ENCODE data around the gene KIAA1586. TPM values are rescaled to one million over a fixed set of nuclear protein-coding genes. Genes with fewer than 3 reads are reported as not detected.

KIAA1586 gene
- total and polyA plus RNA-seq, 2 of the 13 experiments (the other 11 are each of a cell fraction or from before 2014, with no cell fraction given) = 5.5 to 16.9 TPM

DNA sequence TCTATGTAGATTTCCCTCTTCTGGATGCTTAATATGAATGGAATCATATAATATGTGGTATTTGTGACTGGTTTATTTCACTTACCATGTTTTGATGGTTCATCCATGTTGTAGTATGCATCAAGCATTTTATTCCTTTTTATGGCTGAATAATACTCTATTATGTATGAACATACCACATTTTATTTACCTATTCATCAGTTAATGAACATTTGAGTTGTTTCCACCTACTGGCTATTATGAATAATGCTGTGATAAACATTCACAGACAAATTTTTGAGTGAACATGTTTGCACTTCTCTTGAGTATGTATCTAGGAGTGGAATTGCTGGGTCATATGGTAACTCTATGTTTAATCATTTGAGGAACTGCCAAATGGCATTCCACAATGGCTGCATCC is 28.6 kb downstream of the KIAA1586 start:
- POLR2A ChIA-PET = no interaction called here
- no peak for FAIRE-seq
- H3K79me2 ChIP-seq (ENCODE audit: insufficient read depth, low read length) = no peaks in the 10 kb centered on the region

DNA sequence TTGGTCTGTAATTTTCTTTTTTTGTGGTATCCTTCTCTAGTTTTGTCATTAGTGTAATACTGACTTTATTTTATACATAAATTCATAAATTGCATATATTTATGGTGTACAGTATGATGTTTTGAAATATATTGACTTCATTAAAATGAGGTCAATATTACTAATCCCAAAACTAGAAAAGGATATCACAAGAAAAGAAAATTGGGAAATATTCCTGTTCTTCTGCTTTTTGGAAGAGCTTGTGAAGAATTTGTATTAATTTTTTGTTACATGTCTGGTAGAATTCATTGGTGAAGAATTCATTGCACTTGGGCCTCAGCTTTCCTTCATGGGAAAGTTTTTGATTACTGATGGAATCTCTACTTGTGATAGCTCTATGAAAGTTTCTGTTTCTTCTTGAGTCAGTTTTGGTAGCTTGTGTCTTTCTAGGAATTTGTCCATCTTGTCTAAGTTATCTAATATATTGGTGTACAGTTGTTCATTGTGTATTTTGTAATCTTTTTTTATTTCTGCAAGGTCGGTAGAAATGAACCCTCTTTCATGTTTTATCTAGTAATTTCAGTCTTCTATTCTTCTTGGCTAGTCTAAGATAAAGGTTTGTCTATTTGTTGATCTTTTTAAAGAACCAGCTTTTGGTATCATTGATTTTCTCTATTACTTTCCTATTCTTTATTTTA is 32.2 kb downstream of the KIAA1586 start:
- peaks cover 9% of the 10 kb centered on the region for H3K4me1 ChIP-seq (ENCODE audit: insufficient read depth, low read length)
- CTCF ChIA-PET (ENCODE audit: low intra/inter-chr PET ratio, low total read pairs) = no interaction called here

More for the DNA sequence above, 28.6 kb downstream of the KIAA1586 start:
- H3K4me2 ChIP-seq (ENCODE audit: low read depth, low read length) = no peak overlapping the region
- CTCF ChIA-PET (ENCODE audit: low intra/inter-chr PET ratio, low total read pairs) = no interaction called here
- no peak overlapping the region for H3K9ac ChIP-seq (ENCODE audit: insufficient read depth, low read depth, low read length)
- no peak for TF ChIP-seq ZMYM3 (CRISPR knock-in tag; IDR thresholded peaks at IDR 0.05)
- no peak for TF ChIP-seq ZNF17 (CRISPR knock-in tag; IDR thresholded peaks at IDR 0.05)
- no peak for TF ChIP-seq NPAS2 (CRISPR knock-in tag; IDR thresholded peaks at IDR 0.05; ENCODE audit: borderline replicate concordance)
- no peak for TF ChIP-seq POLR2G (IDR thresholded peaks at IDR 0.05; ENCODE audit: low read depth, low read length)
- H3K4me3 ChIP-seq (replicated peaks in 1 of 3; ENCODE audit: insufficient read depth in 1 of 3, low read depth in 2 of 3, low read length in 3 of 3) = no peak overlapping the region
- H3K27me3 ChIP-seq (ENCODE audit: control insufficient read depth in 1 of 2, insufficient read depth in 2 of 2, low read length in 2 of 2) = no peaks in the 10 kb centered on the region
- ATAC-seq (no peak), DNase-seq (ENCODE audit: low spot score) (no peak)
- no peaks in the 10 kb centered on the region; a peak in 1 of 5 replicates for H3K36me3 ChIP-seq (replicated peaks in 1 of 2; ENCODE audit: control insufficient read depth in 1 of 2, insufficient read depth in 2 of 2, low read length in 2 of 2)
- no TSS peak for BruUV-seq (replicated peaks)
- H2AFZ ChIP-seq (ENCODE audit: low read length) = no peak overlapping the region
- in situ Hi-C loops (cut with HindIII; ENCODE audit: extremely low pct_ligation_motif_present, low pct_unique_long_range_greater_than_20kb) = no loop called here
- H3K9me3 ChIP-seq (ENCODE audit: low read length) = no peaks in the 10 kb centered on the region
- intact Hi-C loops (cut with micrococcal nuclease; ENCODE audit: unreplicated experiment) = no loop called here
- no peak overlapping the region for H3K27ac ChIP-seq (ENCODE audit: extremely low read length, insufficient read depth, low read length)
- H3K4me1 ChIP-seq (ENCODE audit: insufficient read depth, low read length) = peaks cover 9% of the 10 kb centered on the region
- H4K20me1 ChIP-seq (ENCODE audit: insufficient read depth, low read length) = no peaks in the 10 kb centered on the region

More for the DNA sequence above, 32.2 kb downstream of the KIAA1586 start:
- Histone ChIP-seq H3K36me3 (replicated peaks in 1 of 2; ENCODE audit: control insufficient read depth in 1 of 2, insufficient read depth in 2 of 2, low read length in 2 of 2) (no peaks in the 10 kb centered on the region; a peak in 1 of 5 replicates), H3K9ac (ENCODE audit: insufficient read depth, low read depth, low read length) (no peak overlapping the region), H3K27ac (ENCODE audit: extremely low read length, insufficient read depth, low read length) (no peak overlapping the region), H3K27me3 (ENCODE audit: control insufficient read depth in 1 of 2, insufficient read depth in 2 of 2, low read length in 2 of 2) (no peaks in the 10 kb centered on the region), H2AFZ (ENCODE audit: low read length) (no peak overlapping the region), H3K4me2 (ENCODE audit: low read depth, low read length) (no peak overlapping the region), H4K20me1 (ENCODE audit: insufficient read depth, low read length) (no peaks in the 10 kb centered on the region), H3K79me2 (ENCODE audit: insufficient read depth, low read length) (no peaks in the 10 kb centered on the region), H3K9me3 (ENCODE audit: low read length) (no peaks in the 10 kb centered on the region), H3K4me3 (replicated peaks in 1 of 3; ENCODE audit: insufficient read depth in 1 of 3, low read depth in 2 of 3, low read length in 3 of 3) (no peak overlapping the region)
- ATAC-seq (no peak), DNase-seq (ENCODE audit: low spot score) (no peak), FAIRE-seq (no peak)
- TF ChIP-seq TARDBP (CRISPR knock-in tag; IDR thresholded peaks at IDR 0.05) (no peak), MAFK (conservative IDR thresholded peaks at IDR 0.05 in 1 of 2, IDR thresholded peaks at IDR 0.05 in 1 of 2; ENCODE audit: low read length in 2 of 2) (peak; percentile 5 to 62; a peak in 2 of 4 replicates), BCL6 (CRISPR knock-in tag; IDR thresholded peaks at IDR 0.05) (peak; percentile 72)
- POLR2A ChIA-PET = no interaction called here
- intact Hi-C loops (cut with micrococcal nuclease; ENCODE audit: unreplicated experiment) (no loop called here), in situ Hi-C loops (cut with HindIII; ENCODE audit: extremely low pct_ligation_motif_present, low pct_unique_long_range_greater_than_20kb) (no loop called here)
- WGBS (ENCODE audit: low lambda C conversion rate) = 25% methylated on average over 1 of the region's 1 CpG
- BruUV-seq (replicated peaks) = no TSS peak
